Astrocyte of the hippocampus (primary cell): ENCODE measurements around the gene ERFL.

Experiments
- DNase-seq: peaks from one replicate; pipeline ENCODE4 v3.0.0; 2011; ENCODE audit warnings: low read depth, low spot score

ERFL gene

DNA sequence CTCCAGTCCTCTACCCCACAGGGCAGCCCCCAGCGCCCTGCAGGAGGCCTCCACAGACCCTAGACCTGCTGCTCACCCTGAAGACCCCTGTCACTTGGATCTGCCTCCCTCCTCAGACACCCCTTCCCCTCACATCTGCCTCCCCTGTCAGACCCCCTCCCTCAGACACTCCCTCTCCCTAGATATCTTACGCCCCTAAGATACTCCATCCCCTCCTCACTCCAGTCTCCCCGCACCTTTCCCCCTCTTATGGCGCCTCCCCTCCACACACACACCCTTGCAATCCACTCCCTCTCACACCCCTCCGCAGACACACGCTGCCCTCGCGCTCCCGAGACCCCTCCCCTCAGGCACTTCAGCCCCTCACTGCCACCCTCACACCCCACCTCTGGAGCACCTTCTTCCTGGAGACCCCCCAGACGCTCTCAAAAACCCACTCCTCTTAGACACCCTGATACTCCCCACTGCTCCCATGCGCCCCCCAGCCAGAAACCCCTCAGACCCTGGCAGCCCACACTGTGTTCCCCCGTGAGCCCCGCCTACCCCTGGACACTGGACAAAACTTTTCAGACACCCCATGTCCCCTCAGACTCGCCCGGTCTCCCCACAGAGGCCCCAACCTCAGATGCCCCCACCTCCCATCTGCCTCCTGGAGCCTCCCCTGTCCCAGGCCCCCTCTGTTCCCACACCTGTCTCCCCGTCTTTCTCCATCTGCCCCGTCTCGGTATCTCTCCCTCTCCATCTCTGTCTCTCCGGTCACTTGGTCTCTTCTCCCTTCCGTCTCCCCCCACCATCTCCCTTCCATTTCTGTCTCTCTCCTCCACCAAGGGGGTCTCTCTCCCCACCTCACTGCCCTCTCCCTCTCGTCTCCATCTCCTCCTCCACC is 14.5 kb downstream of the ERFL start:
- no peak for DNase-seq

- no peak for DNase-seq
Observed at GRCh38 chr19:41912899-41913537, 15.2 kb downstream of the ERFL start.

DNA sequence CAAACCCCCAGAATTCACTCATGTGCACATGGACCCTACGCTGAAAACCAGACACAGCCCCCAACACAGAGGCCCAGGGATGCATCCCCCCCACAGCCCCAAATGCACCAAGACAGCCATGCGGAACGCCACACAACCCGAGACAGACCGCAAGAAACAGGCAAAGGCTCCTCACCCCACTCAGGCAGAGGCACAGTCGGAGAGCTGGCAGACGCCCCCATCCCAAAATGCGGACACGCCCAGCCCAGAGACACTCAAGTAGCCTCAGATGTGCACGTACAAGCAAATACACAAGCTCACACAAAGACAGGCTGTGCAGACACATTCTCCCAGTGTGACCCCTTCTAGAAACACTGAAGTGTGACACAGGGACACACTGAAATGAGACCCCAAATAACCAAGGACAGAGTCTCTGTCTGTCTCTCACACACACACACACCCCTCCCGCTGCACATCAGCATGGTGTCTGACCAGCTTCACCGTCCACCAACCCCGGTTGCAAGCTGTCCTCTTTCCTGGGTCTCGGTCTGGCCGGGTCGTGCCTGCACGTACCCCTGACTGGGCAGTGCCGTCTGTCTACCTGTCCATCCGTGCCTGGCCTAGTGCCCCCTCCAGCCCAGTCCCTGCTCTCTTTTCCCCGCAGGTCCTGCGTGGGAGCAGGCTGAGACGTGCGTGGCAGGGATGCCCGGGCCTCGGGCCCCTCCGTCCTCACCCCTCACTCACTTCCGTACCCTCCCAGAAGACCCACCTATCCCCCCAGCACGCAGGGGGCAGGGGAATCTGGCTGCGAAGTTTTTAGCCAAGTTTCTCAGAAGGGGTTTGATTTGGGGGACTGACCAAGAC is 16.1 kb downstream of the ERFL start:
- no peak for DNase-seq

DNA sequence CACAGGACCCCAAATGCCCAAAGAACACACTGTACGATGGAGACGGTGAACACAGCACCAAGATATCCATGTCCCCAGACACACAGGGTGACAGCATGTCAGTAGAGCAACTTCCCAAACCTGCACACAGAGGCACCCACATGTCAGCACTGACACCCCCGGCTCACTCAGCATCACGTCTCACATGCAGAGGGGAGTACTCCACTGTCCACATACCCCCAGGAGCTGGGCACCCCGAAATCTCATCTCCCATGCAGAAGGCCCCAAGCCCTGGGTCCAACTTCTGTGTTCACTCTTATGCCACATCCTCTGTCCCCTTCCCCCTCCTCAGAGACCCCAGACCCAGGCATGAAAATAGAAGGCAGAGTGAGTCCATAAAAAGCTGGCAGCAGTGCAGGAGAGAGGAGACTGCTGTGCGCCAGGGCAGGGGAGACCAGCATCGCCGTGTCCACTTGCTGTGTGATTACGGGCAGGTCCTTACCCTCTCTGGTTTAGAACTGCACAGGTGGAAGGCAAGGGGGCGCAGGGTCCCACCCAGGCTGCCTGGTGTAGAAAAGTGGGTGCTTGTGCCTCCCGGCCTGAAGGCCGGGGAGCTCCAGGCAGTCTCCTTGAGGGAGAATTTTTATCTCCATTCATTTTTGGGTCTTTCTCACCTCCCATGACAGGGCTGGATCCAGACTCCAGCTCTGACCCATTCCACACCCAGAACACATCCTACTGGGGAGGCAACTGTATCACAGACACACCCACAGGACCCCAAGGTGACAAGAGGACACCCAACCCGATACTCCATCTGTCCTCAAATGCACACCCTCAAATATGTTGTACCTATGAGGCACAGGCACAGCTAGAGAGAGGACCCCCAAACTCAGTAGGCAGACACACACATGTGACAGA is 17.0 kb downstream of the ERFL start:
- DNase-seq: no peak

GRCh38 chr19:41910240-41910991 is 17.8 kb downstream of the ERFL start:
- DNase-seq: no peak

DNA sequence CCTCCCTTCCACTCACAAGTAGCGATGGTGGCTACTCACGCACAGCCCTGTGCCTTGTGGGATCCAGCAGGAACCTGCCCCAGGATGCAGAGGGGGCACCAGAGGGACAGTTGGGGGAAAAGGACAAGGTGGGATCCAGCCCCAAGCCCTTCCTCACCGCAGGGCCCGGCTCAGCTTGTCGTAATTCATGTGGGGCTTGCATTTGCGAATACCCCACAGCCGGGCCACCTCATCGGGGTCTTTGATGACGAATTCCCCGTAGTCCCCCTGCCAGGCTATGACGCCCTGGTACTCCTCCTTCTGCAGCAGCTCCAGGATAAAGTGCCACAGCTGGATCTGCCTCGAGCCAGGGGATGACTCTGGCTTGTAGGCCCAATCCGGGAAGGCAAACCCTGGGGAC is 18.5 kb downstream of the ERFL start:
- DNase-seq: no peak

DNA sequence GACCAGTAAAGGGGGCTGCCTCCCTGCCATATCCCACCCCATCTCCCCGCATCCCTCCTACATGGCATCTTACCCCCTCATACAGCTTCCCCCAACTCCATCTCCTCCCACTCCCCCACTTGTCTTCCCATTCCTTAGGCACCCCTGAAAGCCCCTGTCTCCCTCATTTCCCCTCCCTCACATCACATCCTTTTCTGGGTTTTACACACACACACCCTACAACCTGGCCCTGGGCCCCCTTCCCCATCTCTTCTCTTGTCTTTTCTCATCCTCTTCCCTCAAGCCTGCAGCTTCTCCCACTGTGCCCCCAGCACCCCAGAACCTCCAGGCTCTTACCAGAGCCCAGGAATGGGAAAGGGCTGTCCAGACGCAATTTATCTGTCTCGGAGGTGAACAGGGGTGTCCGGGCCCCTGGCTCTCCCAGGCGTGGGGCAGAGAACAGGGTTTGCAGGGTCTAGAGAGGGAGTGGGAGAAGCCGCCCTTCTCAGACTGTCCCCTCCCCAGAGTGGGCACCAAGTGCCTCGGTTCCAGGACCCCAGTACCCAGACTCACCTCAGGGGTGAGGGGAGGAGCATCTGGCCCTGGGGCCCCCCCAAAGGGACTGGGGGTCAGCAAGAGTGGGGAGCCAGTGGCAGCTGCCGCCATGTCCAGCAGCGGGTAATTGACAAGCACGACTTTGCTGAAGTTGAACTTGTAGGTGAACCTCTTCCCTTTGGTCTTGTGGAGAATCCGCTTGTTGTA is 19.4 kb downstream of the ERFL start:
- DNase-seq: no peak

GRCh38 chr19:41907994-41908615 is 20.1 kb downstream of the ERFL start:
- DNase-seq: no peak

DNA sequence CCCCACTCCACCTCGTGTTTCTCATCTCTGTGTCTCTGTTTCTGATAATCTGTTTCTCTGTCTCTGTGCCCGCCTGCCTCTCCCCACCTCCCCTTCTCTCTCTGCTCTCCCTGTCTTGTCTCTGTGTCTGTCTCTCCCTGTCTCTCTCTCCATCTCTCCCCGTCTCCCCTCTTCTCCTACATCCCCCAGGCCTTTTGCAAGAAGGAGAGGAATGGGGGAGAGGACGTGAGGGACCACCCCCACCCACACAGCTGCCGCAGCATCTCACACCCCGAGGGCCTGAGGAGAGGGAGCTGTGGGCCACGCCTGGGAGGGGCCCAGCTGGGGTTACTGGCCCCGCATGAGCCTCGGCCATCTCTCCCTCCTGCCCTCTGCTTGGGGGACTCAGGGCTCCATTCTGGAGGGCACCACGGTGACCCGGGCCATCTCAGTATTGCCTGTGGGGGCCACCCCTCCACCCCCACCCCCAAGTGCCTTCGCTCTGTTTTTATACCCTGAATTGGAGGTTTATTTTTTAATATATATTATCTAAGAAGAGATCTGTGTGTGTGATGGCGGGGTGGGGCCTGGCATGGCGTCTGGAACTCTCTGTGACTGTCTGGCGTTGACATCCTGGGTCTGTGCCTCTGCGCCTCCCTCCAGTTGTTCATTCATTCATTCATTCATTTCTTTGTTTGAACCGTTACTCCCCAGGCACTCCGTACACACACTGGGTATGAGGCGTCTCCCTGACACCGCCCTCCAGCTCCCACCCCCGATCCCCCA is 21.2 kb downstream of the ERFL start:
- DNase-seq: no peak

- DNase-seq: no peak
Observed at GRCh38 chr19:41906271-41906670, 22.0 kb downstream of the ERFL start.

DNA sequence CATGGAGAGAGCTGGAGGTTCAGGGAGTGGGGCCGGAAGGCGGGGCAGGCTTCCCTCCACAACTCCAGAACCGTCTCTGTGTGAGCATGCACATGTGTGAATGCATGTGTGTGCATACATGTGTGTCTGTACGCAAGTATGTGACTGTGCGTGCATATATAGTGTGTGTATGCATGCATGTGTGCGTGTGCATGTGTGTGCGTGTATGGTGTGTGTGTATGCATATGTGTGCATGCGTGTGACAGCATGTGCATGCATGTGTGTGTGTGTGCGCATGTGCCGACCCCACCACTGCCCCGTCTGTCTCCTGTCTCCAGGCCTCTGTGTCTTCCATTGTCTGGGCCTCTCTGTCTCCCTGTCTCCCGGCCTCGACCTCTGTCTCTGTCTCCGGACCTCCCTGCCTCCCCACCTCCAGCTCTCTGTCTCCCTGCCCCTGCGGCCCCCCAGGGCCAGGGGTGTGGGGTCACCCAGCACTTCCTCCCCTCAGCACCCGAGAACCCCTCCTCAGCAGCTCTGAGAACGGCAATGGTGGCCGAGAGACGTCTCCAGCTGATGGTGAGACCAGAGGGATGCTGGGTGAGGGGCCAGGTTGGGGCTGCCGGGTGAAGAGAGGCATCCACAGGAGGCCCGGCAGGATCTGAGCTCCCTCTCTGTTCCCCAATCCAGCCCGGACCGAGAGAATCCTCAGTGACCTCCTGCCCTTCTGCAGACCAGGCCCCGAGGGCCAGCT is 22.8 kb downstream of the ERFL start:
- DNase-seq: no peak

GRCh38 chr19:41904118-41904870 is 24.0 kb downstream of the ERFL start:
- DNase-seq: no peak

GRCh38 chr19:41903193-41903953 is 24.9 kb downstream of the ERFL start:
- no peak for DNase-seq

GRCh38 chr19:41902594-41902993 is 25.7 kb downstream of the ERFL start:
- DNase-seq: no peak

- DNase-seq: no peak
Observed at GRCh38 chr19:41901707-41902360, 26.4 kb downstream of the ERFL start.

DNA sequence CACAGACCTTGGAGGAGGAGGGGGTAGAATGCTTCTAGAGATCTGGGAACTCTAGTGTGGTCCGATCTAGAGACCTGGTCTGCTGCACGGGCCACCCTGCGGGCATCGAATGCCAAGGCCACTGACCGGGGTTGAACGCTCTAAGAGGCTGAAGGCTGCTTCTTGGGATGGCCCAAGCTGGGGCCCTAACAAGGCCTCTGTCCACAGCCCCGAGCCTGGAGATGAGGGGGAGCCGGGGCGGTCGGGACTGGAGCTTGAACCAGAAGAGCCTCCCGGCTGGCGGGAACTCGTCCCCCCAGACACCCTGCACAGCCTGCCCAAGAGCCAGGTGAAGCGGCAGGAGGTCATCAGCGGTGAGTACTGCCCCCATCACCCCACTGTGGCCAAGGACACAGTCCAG is 30.0 kb downstream of the ERFL start:
- no peak for DNase-seq
